ENCODE results near the gene SYCE3.

DNA sequence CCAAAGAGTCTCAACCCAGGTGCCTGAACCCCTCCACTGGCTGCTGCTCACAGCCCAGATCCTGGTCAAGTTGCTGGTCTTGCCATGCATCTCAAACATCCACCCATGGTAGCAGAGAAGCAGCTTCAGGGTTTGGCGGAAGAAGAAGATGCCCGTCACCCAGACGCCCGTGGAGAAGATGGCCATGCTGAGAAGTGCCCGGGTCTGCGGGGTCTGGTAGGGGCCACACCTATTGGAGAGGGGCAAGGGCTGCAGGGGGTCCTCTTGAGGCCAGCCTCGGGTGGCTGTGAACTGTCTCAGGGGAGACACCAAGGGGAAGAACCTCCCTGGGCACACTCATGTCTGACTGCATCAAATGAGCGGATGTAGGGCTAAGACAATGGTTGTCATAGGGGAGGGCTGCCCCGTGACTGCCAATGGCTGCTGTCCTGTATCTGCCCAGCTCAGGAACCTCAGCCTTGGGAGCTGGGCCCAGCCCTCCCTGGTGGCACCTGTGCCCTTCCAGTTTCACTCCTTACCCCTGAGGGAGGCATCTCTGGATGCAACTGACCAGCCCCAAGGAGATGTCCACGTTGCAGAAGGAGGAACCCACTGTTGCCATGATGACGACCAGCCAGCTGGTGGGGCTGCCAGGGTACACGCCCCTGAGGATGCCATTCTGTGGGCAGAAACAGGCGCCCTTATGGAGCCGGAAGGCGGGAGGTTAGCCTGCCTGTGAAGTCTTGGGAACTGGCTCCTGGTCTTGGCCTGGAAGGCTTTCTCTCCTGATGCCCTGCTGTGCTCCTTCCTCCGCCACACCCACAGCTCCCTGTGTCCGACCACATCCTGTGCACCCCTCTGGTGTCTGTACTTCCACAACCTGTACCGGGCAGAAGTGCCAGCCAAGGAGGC lies 14.3 kb upstream of the SYCE3 start:
- no peak for TF ChIP-seq EZH2 (IDR thresholded peaks at IDR 0.05; ENCODE audit: borderline replicate concordance, low read length)
- TF ChIP-seq, protein P1, sequence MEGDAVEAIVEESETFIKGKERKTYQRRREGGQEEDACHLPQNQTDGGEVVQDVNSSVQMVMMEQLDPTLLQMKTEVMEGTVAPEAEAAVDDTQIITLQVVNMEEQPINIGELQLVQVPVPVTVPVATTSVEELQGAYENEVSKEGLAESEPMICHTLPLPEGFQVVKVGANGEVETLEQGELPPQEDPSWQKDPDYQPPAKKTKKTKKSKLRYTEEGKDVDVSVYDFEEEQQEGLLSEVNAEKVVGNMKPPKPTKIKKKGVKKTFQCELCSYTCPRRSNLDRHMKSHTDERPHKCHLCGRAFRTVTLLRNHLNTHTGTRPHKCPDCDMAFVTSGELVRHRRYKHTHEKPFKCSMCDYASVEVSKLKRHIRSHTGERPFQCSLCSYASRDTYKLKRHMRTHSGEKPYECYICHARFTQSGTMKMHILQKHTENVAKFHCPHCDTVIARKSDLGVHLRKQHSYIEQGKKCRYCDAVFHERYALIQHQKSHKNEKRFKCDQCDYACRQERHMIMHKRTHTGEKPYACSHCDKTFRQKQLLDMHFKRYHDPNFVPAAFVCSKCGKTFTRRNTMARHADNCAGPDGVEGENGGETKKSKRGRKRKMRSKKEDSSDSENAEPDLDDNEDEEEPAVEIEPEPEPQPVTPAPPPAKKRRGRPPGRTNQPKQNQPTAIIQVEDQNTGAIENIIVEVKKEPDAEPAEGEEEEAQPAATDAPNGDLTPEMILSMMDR (conservative IDR thresholded peaks at IDR 0.05 in 1 of 2, IDR thresholded peaks at IDR 0.05 in 1 of 2; ENCODE audit: extremely low read depth in 1 of 2, insufficient read depth in 1 of 2, low read depth in 1 of 2, low read length in 2 of 2): no peak

All from mammary epithelial cell (primary cell).